GM19035 (cell line): ENCODE measurements around the gene CMKLR1.

Experiments used
- ATAC-seq: cut with Tn5 transposase; IDR thresholded peaks from one replicate; pipeline ENCODE4 v1.9.1; 2021; ENCODE audit not compliant: unreplicated experiment

CMKLR1 gene

DNA sequence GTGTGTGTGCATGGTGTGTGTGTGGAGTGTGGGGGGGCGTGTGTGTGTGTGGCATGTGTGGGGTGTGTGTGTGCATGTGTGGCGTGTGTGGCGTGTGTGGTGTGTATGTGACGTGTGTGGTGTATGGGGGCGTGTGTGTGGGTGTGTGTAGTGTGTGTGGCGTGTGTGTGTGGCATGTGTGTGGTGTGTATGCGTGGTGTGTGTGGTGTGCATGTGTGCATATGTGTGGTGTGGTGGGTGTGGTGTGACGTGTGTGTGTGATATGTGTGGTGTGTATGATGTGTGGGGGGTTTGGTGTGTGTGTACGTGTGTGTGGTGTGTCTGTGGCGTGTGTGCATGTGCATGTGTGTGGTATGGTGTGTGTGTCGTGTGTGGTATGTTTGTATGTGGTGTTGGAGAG, 24.1 kb upstream of the CMKLR1 start:
- no peak for ATAC-seq

DNA sequence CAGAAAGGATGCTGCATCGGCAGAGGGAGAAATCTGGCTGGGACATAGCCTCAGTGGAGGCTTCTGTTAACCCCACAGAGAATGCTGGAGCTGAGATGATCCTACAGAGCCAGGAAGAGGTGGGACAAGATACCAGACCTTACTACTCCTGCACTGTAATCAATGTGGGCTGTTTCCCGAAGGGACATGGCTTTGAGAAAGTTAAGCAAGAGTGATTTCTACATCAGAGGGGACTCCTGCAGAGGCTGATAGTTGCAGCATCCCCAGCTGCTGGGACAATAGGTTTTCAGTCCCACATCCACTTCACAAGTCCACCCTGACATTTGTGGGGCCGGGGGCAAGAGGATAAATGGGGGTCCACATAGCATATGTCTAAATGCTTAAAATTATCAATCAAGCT, 22.5 kb upstream of the CMKLR1 start:
- no peak for ATAC-seq

DNA sequence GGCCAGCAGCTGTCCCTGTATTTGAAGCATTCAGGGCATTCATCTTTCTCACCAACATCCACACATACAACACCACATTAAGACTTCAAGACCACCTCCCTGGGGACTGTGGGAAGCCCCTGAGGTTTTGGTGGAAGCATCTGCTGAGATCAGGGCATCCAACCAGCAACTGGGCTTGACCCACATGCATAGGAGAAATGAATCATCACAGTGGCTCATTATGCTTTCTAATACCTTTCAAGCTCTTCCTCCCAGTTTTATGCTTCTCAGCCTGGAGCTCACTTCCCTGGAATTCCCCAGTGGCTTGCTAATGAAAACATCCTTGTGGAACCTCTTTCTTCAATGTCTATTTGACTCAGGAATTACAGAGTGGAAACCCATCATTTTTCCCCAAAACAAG, 21.4 kb upstream of the CMKLR1 start:
- no peak for ATAC-seq

DNA sequence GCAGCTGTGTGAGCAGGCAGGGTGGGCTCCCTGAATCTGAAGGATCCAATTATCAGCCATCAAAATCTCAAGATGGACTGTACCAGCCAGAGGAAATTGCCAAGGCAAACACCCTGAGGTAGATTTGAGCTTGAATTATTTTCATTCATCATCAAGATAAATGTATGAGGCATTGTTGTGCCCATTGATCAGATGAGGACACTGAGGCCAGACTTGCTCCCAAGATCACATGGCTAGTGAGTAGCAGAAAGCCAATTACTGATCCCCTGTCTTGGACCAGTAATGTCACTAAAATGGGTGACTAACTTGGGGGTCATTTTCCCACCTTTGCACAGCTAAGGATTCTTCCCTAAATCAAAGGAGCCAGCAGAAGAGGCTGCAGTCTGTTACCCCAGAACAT, 20.9 kb upstream of the CMKLR1 start:
- no peak for ATAC-seq

DNA sequence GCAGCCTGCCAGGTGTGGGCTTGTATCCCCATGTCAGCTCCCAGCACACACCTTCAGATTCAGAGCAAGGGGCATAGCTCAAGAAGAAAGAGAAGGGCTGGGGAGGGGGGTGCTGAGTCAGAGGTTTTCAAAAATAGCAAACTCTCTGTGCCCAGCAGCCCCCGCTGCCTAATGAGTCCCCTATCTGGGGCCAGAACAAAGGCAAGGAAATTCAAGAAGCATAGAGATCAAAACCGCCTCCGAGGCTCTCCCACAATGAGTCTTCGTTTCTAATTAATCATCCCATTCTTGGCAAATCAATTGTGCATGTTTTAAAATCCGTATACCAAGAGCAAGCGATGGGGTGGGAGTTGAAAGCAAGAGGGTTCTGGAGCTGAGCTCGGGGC, 19.5 kb upstream of the CMKLR1 start:
- ATAC-seq: no peak

DNA sequence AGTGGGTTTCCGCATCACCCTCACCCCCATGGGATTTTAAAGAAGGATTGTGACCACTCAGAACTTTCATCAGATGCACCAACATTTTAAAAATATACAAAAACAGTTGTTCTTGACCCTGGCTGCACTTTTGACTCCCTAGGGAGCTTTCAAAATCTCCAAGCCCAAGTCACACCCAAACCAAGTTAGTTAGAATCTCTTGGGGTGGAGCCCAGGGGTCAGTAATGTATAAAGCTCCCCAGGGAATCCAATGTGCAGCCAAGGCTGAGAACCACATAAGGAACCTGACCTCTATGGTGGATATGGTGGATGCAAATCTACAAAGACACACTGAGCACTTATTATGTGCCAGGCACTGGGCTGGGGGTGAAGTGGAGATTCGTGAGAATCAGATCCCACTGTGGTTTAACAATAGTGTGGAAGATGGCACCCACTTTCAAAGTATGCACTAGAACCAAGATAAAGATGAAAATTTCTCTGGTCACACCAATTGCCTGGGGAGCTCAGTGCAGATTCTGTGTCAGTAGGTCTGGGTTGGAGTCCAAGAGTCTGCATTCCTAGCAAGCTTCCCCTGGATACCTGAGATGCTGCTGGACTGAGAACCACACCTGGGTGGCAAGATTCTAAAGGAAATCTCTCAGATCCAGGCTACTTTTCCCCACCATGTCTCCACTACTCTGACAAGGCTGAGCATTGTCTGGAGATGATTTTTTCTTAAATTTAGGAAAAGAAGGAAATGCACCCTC, 18.9 kb upstream of the CMKLR1 start:
- no peak for ATAC-seq

DNA sequence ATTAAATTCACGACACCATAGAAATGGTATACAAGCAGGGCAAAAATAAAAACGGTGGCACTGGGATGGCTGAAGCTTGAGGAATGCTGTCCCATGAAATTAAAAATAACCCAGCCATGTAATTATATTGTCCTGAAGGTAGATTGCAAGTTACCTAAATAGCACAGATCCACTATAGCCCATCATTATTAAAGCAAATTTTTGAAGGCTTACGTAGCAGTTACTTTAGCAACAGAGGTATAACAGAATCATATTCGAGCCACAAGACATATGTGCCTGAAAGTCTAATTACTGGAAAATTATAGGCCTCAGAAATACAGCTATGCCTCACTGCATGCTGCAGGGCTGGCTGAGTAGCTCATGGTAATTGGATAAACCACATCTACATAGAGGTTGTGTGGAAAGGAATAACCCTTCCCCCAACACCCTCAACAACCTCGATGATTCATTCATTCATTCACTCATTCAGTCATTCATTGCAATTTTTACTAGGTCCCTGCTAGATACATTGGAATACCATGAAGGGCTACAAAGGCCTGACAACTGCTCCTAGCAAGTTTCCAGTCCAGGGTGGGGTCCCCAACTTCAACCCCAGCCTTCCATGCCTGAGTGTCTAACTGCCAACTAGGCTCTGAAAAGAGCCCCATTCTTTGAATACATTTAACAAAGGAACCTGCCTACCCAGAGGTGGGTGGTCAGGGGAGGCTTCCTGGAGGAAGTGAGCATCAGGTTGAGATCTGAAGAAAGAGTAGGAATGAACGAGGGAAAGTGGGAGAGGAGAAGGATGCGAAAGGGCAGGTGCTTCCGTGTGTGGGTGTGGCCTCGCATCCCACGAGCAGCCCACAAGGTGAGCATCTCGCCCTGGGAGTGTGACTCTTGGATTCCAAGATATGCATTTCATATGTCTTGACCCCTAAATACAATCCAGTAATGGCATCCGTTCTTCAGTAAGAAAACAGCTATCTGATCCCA, 18.0 kb upstream of the CMKLR1 start:
- no peak for ATAC-seq

DNA sequence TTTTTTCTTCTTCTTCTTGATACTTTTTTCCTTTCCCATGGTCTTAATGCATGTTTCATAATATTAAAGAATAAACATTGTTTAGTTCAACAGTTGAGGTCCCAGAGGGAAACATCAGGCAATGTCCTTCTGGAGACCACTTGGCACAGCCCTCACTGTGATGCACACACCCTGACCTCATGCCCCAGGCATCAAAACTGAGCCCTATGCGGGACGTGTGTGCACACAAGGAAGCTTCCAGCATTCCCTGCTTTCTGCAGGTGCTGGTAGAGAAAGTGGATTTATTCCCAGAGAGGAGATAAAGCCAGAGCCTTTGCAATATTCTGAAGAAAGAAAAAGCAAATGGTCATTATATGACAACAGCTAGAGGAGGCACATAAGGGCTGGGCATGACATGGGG, 16.0 kb upstream of the CMKLR1 start:
- ATAC-seq: no peak

DNA sequence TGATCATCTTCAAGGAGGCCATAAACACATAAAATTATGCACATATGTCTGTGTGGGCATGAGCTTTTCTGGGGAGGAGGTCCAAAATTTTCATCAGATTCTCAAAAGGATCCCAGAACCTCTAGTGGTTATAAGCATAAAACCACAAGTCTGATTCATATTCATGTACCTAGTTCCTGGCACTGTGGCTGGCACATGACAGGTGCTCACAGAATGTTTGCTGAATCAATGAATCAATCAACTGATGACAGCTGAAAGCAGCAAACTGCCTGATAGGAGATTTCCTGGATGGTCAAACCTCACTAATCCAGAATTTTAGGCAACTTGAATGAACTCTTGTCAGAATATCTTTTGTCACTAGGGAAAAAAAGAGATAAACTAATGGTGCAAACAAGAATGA, 13.5 kb upstream of the CMKLR1 start:
- no peak for ATAC-seq

DNA sequence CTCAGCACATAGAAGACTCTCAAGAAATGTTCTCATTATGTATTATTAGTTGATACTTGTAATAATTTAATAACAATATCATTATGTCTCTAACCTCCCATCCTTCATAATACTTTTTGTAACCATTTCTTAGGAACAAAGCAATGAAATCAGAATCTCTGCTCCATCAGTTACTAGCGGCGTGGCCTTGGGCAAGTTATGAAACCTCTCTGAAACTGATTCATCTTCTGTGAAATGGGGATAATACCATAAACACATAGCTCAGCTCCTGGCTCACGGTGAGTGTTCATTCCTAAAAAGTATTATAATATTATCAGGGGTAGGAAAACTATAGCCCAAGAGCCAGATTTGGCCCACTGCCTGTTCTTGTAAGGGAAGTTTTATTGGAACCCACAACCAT, 11.4 kb upstream of the CMKLR1 start:
- no peak for ATAC-seq

DNA sequence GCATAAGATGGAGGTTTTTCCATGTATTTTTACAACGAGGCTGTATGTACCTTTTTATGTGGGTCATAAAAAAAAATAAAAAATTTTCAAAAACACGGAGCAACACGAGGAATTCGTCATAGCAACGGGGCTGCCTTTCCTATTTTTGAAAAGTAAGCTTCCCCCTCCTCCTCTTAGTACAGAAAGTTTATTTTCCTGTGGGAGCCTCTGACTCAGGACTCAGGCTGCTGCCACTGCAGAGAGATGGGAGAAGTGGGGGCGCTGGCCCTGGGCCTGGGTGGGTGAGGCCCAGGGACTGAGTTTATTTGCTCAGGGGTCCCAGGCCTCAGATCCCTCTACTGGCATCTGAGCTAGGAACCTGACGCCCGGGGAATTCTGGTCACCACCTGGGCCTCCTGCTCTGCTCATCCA, 10.2 kb upstream of the CMKLR1 start:
- no peak for ATAC-seq

DNA sequence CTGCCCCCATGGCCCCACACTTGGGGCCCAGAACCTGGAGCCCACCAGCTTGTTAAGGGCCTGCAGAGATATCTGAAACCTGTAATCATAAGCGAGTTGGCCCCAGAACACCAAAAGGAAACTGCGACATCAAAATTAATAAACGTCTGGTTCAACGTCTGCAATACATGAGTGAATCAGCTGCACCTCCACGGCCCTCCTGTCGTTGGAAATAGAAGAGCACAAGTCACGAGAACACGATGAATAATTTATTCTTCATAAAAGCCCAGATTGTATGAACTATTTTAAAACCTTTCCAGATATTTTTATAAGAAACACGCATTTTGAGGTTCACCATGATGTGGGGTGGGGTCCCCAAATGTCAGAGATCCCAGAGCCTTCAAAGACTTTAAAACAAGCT, 9.7 kb upstream of the CMKLR1 start:
- ATAC-seq: no peak

DNA sequence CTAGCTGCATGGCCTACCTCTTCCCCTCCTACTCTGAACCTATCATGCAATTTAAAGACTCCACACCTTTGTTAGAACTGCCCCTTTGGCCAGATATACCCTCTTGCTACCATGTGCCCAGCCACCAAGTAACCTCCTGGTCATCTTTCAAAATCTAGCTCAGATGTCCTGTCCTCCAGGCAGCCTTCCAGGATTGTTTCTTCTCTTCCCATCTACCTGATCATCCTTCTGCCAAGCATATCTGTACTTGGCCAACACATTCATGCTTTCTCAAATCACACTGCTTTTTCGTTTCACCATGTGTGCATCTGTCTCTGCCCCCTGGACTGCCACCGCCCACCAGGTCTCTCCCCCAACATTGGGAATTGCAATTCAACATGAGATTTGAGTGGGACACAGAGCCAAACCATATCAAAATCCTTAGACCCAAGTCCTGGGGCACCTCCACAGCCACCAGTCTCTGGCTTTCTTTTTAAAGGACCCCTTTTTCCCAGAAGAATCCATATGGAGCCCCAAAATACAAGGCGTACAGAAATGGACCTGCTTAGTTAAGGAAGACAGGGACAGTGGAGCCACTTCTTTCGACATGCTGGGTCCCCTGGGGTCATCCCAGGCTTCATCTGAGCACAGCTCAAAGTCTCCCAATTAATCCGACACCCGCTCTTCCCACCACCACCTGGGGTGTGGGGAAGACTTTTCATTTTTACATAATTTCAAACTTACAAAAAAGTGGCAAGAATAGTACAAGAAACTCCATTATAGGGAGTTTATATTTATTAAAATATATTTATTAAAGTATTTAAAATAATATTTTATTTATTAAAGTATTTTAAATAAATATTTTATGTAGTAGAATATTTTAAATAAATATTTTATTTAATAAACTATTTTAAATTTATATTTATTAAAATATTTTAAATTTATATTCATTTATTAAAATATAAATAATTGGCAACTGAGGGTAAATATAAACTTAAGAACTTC, 7.9 kb upstream of the CMKLR1 start:
- ATAC-seq: no peak

DNA sequence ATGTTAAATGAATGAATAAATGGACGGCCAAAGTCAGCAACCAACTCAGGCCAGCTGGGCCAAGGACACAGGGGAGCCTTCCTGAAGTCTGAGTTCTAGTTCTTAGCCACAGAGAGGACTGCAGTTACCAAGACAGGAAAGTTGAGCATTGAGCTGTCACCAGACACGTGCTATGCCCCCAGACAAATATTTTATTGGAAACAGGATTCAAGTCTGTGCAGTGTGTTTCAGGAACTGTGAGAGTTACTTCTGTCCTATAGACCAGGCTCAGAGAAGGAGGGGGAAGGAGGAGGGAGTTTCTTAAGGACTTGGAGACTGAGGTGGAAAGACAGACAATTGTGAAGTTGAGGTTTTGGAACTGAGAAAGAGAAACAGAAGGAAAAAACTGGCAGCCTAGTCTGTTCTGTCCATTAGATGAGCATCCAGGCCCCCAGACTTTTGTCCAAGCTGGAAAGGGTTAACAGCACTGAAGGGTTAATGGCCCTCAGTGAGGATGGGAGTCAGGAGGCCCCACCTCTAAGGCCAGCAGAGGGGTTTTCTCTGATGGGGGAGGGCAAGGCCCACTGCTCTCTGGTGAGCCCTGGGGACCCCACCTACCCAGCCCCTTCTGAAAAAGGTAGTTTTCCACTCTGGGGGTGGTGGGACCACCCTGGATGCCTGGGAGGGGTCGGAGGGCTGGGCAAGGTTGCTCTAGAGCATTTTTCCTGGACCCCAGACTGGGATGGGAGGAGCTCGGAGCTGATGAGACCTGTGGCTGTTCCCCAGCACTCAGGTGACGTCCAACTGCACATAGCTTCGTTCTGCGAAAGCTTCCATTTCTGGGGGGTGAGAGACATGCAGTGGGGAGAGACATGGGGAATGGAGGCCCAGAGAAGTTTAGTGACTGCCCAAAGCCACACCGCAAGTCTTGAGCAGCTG, 6.9 kb upstream of the CMKLR1 start:
- ATAC-seq: no peak

DNA sequence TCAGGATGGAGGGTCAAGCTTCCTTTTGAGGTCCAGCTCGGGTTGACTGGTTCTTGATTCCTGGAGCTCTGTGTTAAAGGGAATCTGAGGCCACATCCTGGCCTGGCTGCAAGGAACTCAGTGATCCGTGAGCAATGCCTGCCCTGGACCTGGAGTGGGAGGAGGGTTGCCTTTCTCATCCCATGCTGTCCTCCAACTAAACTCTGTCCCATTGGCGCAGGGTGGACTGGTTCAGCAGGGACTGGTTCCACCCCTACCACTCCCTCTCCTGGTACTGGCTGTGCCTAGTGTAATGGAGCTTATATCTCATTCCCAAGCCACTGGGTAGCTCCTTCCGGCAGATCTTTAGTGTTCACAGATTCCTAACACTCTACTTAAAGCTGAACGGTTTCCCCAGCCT, 3.9 kb upstream of the CMKLR1 start:
- ATAC-seq: no peak

DNA sequence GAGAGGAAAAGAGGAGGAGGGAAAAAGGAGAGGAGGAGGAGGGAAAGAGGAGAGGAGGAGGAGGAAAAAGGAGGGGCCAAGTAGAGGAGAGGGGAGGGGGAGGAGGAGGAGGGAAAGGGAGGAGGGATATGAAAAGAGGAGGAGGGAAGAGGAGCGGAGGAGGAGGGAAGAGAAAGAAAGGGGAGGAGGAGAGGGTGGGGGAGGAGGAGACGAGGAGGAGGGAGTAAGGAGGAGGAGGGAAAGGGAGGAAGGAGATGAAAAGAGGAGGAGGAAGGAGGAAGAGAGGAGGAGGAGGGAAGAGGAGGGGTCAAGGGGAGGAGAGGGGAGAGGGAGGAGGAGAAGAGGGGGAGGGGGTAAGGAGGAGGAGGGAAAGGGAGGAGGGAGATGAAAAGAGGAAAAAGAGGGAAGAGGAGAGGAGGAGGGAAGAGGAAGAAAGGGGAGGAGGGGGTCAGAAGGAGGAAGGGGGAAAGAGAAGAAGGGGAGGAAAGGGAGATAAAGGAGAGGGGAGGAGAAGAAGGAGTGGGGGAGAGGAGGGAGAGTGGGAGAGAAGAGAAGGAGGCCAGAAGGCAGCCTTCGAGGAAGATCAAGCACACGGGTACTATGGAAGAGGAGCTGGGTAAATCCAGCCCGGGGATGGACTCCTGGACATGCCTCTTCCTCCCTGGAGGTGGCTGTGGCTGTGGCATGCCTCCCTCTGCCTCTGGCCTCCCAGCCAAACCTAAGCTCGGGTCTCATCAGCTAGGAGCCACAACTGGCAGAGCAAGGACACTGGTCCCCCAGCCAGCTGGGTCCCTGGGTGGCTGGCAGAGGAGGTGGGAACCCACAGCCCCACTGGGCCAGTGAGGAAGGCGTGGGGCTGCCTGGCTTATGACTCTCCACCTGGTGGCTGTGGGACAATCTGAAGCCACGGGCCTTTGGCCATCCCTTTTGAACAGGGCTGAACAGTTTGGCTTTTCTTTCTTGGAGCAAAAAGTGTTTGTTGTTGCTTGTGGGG, 3.0 kb upstream of the CMKLR1 start:
- no peak for ATAC-seq

DNA sequence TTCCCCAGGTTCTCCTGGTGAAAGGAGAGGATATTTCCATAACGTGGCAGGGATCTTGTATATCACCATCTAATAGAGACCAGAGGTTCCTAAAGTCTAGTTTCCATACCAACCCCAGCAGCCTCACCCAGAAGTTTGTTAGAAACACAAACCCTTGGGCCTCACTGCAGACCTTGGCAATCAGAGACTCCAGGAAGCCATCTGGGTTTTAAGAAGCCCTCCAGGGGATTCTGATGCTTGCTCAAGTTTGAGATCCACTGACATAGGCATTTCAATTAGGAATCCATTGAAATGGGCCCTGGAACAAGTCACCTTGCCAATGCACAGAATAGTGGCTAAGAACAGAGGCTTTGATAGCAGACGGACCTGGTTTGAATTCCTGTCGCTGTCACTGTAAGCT, 2.2 kb upstream of the CMKLR1 start:
- no peak for ATAC-seq

DNA sequence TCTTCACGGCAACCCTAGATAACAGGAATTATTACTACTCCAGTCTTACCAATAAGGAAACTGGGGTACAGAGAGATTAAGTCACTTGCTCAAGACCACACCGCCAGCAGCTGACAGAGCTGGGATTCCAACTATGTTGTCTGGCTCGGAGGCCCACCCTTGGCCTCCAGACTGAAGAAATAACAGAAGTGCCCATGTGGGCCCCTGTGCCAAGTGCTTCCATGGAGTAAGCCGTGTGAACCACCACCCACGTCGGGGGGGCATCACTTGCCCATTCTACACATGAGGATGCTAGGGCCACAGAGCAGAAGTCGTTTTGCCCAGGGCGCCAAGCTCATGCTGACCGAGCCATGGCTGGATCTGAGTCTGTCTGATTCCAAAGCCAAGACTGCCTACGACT, 926 bp upstream of the CMKLR1 start:
- ATAC-seq: no peak
